GM12874 (cell line): Measurements from ENCODE around the gene CEP83.

Source experiments
- CTCF ChIP-seq: IDR thresholded peaks from 2 replicates; pipeline ENCODE4 v1.5.1; 2011; ENCODE audit warnings: low read depth, mild to moderate bottlenecking, control low read depth, low read length, moderate library complexity; ENCODE audit not compliant: insufficient read depth

The CEP83 gene

GRCh38 chr12:94260717-94261116 is 198.9 kb downstream of the CEP83 start:
- no peak for TF ChIP-seq CTCF

- no peak for TF ChIP-seq CTCF
Observed at GRCh38 chr12:94260017-94260416, 199.7 kb downstream of the CEP83 start.

- TF ChIP-seq CTCF, result no peak
Observed at GRCh38 chr12:94258593-94258992, 201.1 kb downstream of the CEP83 start.
